HepG2 (cell line): ENCODE measurements around the gene ITIH1. TPM values are rescaled to one million over a fixed set of nuclear protein-coding genes. Genes with fewer than 3 reads are reported as not detected.

Experiments
- ATAD3A ChIP-seq: sonication (generic); formaldehyde crosslinking; IDR thresholded peaks from 2 replicates; pipeline ENCODE4 v1.4.0; 2020; ENCODE audit warnings: missing genetic modification reagents
- ATF7 ChIP-seq, 2 experiments: fragments of 450-650 bp in 1 of 2; sonication (generic) in 1 of 2; formaldehyde crosslinking in 1 of 2; IDR thresholded peaks; 2 replicates each; pipeline versions ENCODE4 v1.4.0 to v1.6.1; 2016 to 2020; ENCODE audit warnings: antibody characterized with exemption in 1 of 2, mild to moderate bottlenecking in 1 of 2, missing genetic modification reagents in 1 of 2
- CSRNP1 ChIP-seq: sonication (generic); formaldehyde crosslinking; IDR thresholded peaks from 2 replicates; pipeline ENCODE4 v1.8.1; 2023; ENCODE audit warnings: mild to moderate bottlenecking, missing genetic modification reagents
- MTERF4 ChIP-seq: sonication (generic); formaldehyde crosslinking; IDR thresholded peaks from 2 replicates; pipeline ENCODE4 v1.8.0; 2023; ENCODE audit warnings: mild to moderate bottlenecking, missing genetic modification reagents
- PRDM10 ChIP-seq: sonication (generic); formaldehyde crosslinking; IDR thresholded peaks from 2 replicates; pipeline ENCODE4 v1.4.0; 2020; ENCODE audit warnings: low read depth, missing genetic modification reagents
- PREB ChIP-seq: sonication (generic); formaldehyde crosslinking; IDR thresholded peaks from 2 replicates; pipeline ENCODE4 v1.4.0; 2020; ENCODE audit warnings: missing genetic modification reagents
- ZBTB20 ChIP-seq: sonication (generic); formaldehyde crosslinking; IDR thresholded peaks from 2 replicates; pipeline ENCODE4 v1.8.1; 2023; ENCODE audit warnings: missing genetic modification reagents, low read depth, mild to moderate bottlenecking, borderline replicate concordance
- ZC3H13 ChIP-seq: sonication (generic); formaldehyde crosslinking; IDR thresholded peaks from 2 replicates; pipeline ENCODE4 v1.8.1; 2023; ENCODE audit warnings: mild to moderate bottlenecking, missing genetic modification reagents, moderate library complexity
- ZFAT ChIP-seq: sonication (generic); formaldehyde crosslinking; conservative IDR thresholded peaks from 2 replicates; pipeline ENCODE4 v1.8.1; 2023; ENCODE audit warnings: missing genetic modification reagents, inconsistent platforms
- ZNF382 ChIP-seq: sonication (generic); formaldehyde crosslinking; IDR thresholded peaks from 2 replicates; pipeline ENCODE4 v1.5.0; 2020; ENCODE audit warnings: missing genetic modification reagents, mild to moderate bottlenecking, borderline replicate concordance
- ZNF503 ChIP-seq: sonication (generic); formaldehyde crosslinking; IDR thresholded peaks from 2 replicates; pipeline ENCODE4 v1.4.0; 2020; ENCODE audit warnings: missing genetic modification reagents
- ZNF547 ChIP-seq: sonication (generic); formaldehyde crosslinking; IDR thresholded peaks from 2 replicates; pipeline ENCODE4 v1.5.1; 2020; ENCODE audit warnings: mild to moderate bottlenecking, missing genetic modification reagents
- ZNF652 ChIP-seq: IDR thresholded peaks from 2 replicates; pipeline ENCODE4 v1.6.1; 2016; ENCODE audit warnings: low read depth, borderline replicate concordance
- ZNF691 ChIP-seq: sonication (generic); formaldehyde crosslinking; IDR thresholded peaks from 2 replicates; pipeline ENCODE4 v1.4.0; 2020; ENCODE audit warnings: missing genetic modification reagents, low read depth, mild to moderate bottlenecking, borderline replicate concordance
- ZNF773 ChIP-seq: sonication (generic); formaldehyde crosslinking; IDR thresholded peaks from 2 replicates; pipeline ENCODE4 v1.4.0; 2020; ENCODE audit warnings: missing genetic modification reagents, borderline replicate concordance
- ZNF891 ChIP-seq: sonication (generic); formaldehyde crosslinking; IDR thresholded peaks from 2 replicates; pipeline ENCODE4 v1.5.0; 2020; ENCODE audit warnings: mild to moderate bottlenecking, missing genetic modification reagents
- polyA plus RNA-seq, 8 experiments: library from polyadenylated mRNA; depleted of rRNA in 3 of 8; stranded (reverse) in 7 of 8; unstranded in 1 of 8; fragments of >200 nt; fragmentation: Illumina TruSeq in 4 of 8; extraction: Trizol in 4 of 8; gene quantifications; 2 replicates each; pipeline versions ENCODE4 v1.2.1 to v1.2.3, GENCODE V29; 2011 to 2016; ENCODE audit warnings: low read depth in 4 of 8, missing spikeins in 1 of 8, mixed read lengths in 1 of 8; ENCODE audit not compliant: insufficient read depth in 1 of 8
- total RNA-seq, 5 experiments: library from RNA; depleted of rRNA; stranded (reverse); fragments of >200 nt; fragmentation: Illumina TruSeq; extraction: Trizol; gene quantifications; 2 replicates each; pipeline ENCODE4 v1.2.3, GENCODE V29; 2016; ENCODE audit warnings: low read depth in 1 of 5

ITIH1 gene
- total and polyA plus RNA-seq, 2 of the 13 experiments (the other 11 are each of a cell fraction or from before 2014, with no cell fraction given) = 12.3 to 19.6 TPM

GRCh38 chr3:52774901-52775864, 2.2 kb upstream of the ITIH1 start (continued):
- TF ChIP-seq ZC3H13 (CRISPR knock-in tag) = no peak
- no peak for TF ChIP-seq ZNF773 (CRISPR knock-in tag)
- TF ChIP-seq MTERF4 (CRISPR knock-in tag) = no peak
- TF ChIP-seq ATAD3A (CRISPR knock-in tag) = no peak
- TF ChIP-seq PREB = no peak
- no peak for TF ChIP-seq ZNF691
- no peak for TF ChIP-seq ATF7 (IDR thresholded peaks at IDR 0.05)
- TF ChIP-seq ATF7 (CRISPR knock-in tag; IDR thresholded peaks at IDR 0.05) = no peak; the same call in 1 of the 2 replicates
- TF ChIP-seq ZNF382 = no peak
- peak; percentile 68; the same call in 1 of the 2 replicates for TF ChIP-seq ZBTB20
- TF ChIP-seq ZFAT (CRISPR knock-in tag) = no peak
- TF ChIP-seq ZNF652 = no peak; the same call in 1 of the 2 replicates
- no peak for TF ChIP-seq PRDM10
- TF ChIP-seq ZNF547 = no peak
- peak; percentile 74; the same call in 1 of the 2 replicates for TF ChIP-seq CSRNP1 (CRISPR knock-in tag)
- TF ChIP-seq ZNF891 (CRISPR knock-in tag) = no peak
- peak; percentile 89; the same call in 1 of the 2 replicates for TF ChIP-seq ZNF503 (CRISPR knock-in tag)
